Measurements from ENCODE around the gene GRIK4. TPM values are rescaled to one million over a fixed set of nuclear protein-coding genes. Genes with fewer than 3 reads are reported as not detected.

GRIK4 gene
- total and polyA plus RNA-seq, 12 donors = 0.33 to 4.8 (median 3.0) TPM

DNA sequence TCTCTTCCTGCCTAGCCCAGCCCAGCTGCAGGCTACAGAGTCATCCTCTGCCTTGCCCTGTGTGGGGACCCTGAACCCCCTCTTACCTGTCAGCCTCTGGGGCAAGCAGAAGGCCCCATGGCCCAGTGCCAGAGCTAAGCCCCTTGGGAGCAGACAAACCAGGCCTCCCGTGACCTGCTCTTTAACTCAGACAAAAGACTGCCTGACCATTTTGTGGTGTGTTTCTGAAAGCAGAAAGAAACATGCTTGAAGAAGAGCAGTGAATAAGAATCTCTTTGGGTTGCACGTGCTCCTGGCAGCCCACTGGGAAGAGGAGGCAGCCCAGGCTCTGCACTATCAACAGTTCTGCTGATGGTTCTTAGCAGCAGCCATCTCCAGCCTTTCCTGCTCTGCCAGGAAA lies 118.6 kb downstream of the GRIK4 start:
- no peaks in the 10 kb centered on the region for H3K4me1 ChIP-seq (replicated peaks in 1 of 2)
- no peak overlapping the region for H3K4me3 ChIP-seq
- DNase-seq = no peak
- WGBS, 4 donors = 40 to 78% (median 70%) methylated on average over 1 to 2 of the region's 2 CpGs
- H3K36me3 ChIP-seq (replicated peaks in 1 of 2) = no peaks in the 10 kb centered on the region
- H3K9me3 ChIP-seq (replicated peaks in 1 of 3) = no peaks in the 10 kb centered on the region
- TF ChIP-seq POLR2A (IDR thresholded peaks at IDR 0.05) = no peak
- TF ChIP-seq, protein P1, sequence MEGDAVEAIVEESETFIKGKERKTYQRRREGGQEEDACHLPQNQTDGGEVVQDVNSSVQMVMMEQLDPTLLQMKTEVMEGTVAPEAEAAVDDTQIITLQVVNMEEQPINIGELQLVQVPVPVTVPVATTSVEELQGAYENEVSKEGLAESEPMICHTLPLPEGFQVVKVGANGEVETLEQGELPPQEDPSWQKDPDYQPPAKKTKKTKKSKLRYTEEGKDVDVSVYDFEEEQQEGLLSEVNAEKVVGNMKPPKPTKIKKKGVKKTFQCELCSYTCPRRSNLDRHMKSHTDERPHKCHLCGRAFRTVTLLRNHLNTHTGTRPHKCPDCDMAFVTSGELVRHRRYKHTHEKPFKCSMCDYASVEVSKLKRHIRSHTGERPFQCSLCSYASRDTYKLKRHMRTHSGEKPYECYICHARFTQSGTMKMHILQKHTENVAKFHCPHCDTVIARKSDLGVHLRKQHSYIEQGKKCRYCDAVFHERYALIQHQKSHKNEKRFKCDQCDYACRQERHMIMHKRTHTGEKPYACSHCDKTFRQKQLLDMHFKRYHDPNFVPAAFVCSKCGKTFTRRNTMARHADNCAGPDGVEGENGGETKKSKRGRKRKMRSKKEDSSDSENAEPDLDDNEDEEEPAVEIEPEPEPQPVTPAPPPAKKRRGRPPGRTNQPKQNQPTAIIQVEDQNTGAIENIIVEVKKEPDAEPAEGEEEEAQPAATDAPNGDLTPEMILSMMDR (IDR thresholded peaks at IDR 0.05) = no peak
- no peak overlapping the region for H3K27ac ChIP-seq
- intact Hi-C loops (cut with DNase I) = no loop called here
- H3K27me3 ChIP-seq = no peaks in the 10 kb centered on the region

DNA sequence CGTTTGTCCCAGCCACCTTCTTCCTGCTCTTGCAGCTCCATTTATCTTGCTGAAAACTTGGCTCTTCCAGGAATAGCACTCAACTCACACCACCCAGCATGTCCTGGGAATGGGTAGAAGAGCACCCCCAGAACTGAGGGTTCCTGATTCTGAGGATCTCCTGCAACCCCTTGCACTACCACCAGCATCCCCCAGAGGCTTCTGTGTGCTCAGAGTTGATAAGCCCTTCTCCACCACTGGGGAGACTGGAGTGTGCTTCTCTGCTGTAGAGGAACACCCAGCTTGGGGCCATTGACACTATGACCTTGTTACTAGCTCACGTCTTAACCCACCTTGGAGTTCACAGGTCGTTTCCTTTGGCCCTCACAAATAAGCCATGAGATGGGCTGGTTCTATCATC lies 121.0 kb downstream of the GRIK4 start:
- no peaks in the 10 kb centered on the region for H3K4me1 ChIP-seq (replicated peaks in 1 of 2)
- H3K9me3 ChIP-seq (replicated peaks in 1 of 3) = no peaks in the 10 kb centered on the region
- no peak overlapping the region for H3K27ac ChIP-seq
- intact Hi-C loops (cut with DNase I) = no loop called here
- no peaks in the 10 kb centered on the region for H3K36me3 ChIP-seq (replicated peaks in 1 of 2)
- H3K27me3 ChIP-seq = no peaks in the 10 kb centered on the region
- 74 to 91% (median 82%) methylated on average over 1 to 3 of the region's 3 CpGs for WGBS, 4 donors
- TF ChIP-seq, protein P1 (IDR thresholded peaks at IDR 0.05) = no peak
- no peak for TF ChIP-seq POLR2A (IDR thresholded peaks at IDR 0.05)
- no peak overlapping the region for H3K4me3 ChIP-seq
- no peak for DNase-seq

DNA sequence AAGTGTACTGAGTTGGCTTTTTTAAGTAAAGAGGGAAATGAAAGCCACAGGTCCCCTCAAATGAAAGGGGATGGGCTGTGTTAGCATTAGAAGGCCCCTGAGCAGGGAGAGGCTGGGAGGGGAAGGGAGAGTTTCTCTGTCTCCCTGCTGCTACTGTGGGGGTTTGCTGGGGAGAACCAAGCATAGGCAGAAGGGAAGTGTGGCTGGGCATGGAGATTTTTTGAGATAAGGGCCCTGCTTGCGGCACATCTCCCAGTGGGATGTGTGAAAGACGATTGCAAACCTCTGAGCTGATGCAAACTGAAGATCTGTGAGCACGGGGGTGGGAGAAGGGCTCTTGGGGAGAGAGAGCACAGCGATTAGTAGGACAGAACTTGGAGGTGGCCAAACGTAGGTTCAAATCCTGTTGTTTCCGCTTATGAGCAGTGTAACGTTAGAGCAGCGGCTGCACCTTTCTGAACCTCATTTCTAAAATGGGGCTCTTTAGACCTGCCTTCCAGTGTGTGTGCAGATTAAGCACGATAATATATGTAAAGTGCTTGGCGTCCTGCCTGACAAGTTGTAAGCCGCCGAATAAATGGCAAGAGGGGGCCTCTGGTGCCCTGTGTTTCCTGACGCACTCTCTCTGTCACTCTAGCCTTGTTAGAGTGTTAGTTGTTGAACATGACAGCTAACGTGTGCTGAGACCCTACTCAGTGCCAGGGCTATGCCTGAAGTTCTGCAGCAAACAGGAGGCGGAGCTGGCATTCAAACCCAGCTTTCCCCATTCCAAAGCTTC lies 122.3 kb downstream of the GRIK4 start:
- Histone ChIP-seq H3K4me1 (replicated peaks in 1 of 2) (no peaks in the 10 kb centered on the region), H3K27me3 (no peaks in the 10 kb centered on the region), H3K27ac (no peak overlapping the region), H3K36me3 (replicated peaks in 1 of 2) (no peaks in the 10 kb centered on the region), H3K4me3 (no peak overlapping the region), H3K9me3 (replicated peaks in 1 of 3) (no peaks in the 10 kb centered on the region)
- intact Hi-C loops (cut with DNase I) = no loop called here
- no peak for DNase-seq
- 69 to 78% (median 72%) methylated on average over 15 of the region's 15 CpGs for WGBS, 4 donors
- TF ChIP-seq, protein P1 (IDR thresholded peaks at IDR 0.05) = no peak
- no peak for TF ChIP-seq POLR2A (IDR thresholded peaks at IDR 0.05)

DNA sequence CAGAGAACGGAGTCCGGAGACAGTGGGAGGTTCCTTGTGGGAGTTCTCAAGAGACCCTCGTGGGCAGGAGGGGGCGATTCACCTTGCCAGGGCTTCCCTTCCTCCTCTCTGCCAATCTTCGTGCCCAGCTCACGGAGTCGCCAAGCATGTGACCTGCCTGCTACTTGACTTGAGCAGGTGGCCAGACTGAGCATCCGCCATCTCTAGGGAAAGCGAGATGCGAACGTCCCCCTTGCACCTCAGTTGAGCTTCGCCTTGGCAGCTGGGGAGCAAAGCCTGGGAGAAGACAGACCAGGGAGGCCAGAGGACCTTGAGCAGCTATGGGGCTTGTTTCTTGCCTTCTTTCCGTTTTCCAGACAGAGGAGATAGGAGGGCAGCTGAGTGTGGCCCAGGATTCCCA lies 123.2 kb downstream of the GRIK4 start:
- TF ChIP-seq, protein P1 (IDR thresholded peaks at IDR 0.05) = no peak
- no peak for TF ChIP-seq POLR2A (IDR thresholded peaks at IDR 0.05)
- Histone ChIP-seq H3K36me3 (replicated peaks in 1 of 2) (no peaks in the 10 kb centered on the region), H3K27me3 (no peaks in the 10 kb centered on the region), H3K4me1 (replicated peaks in 1 of 2) (no peaks in the 10 kb centered on the region), H3K27ac (no peak overlapping the region), H3K4me3 (no peak overlapping the region), H3K9me3 (replicated peaks in 1 of 3) (no peaks in the 10 kb centered on the region)
- WGBS, 4 donors = 79 to 89% (median 86%) methylated on average over 8 to 13 of the region's 13 CpGs
- no peak for DNase-seq
- intact Hi-C loops (cut with DNase I) = no loop called here
